Stimulated activated naive CD8-positive, alpha-beta T cell treated with anti-CD3 and anti-CD28 coated beads, Interleukin-15, Interleukin-2, amounts not matched to agents 100 ng/mL and 50 ng/mL, for 24 hours (primary cell): ENCODE results near the gene ENTPD1.
"Not testable (repeated sequence)": the region's sequence is repeated elsewhere in the genome, so short reads cannot be mapped to it uniquely, and the experiment has no call there.

Source experiments
- H3K27ac Mint-ChIP-seq: one replicate; pipeline ENCODE4 v1.8.0; 2021; ENCODE audit warnings: mild to moderate bottlenecking, mixed read lengths
- H3K27me3 Mint-ChIP-seq: one replicate; pipeline ENCODE4 v1.8.0; 2021; ENCODE audit warnings: mixed read lengths
- H3K36me3 Mint-ChIP-seq: one replicate; pipeline ENCODE4 v1.8.0; 2021; ENCODE audit warnings: low read depth, mixed read lengths
- H3K4me1 Mint-ChIP-seq: one replicate; pipeline ENCODE4 v1.8.0; 2021; ENCODE audit warnings: low read depth, mixed read lengths
- H3K4me3 Mint-ChIP-seq: one replicate; pipeline ENCODE4 v1.8.0; 2021; ENCODE audit warnings: mild to moderate bottlenecking, mixed read lengths
- H3K9me3 Mint-ChIP-seq: one replicate; pipeline ENCODE4 v1.8.0; 2021; ENCODE audit warnings: mixed read lengths

ENTPD1 gene

GRCh38 chr10:95874783-95875182, 118.8 kb downstream of the ENTPD1 start:
- not testable (repeated sequence) for H3K4me3 Mint-ChIP-seq, H3K9me3 Mint-ChIP-seq, H3K27me3 Mint-ChIP-seq, H3K27ac Mint-ChIP-seq, H3K4me1 Mint-ChIP-seq
- H3K36me3 Mint-ChIP-seq: peaks cover 40% of the 10 kb centered on the region

- Mint-ChIP-seq H3K27me3 (no peaks in the 10 kb centered on the region), H3K4me1 (no peaks in the 10 kb centered on the region), H3K36me3 (peaks cover 44% of the 10 kb centered on the region), H3K27ac (no peak overlapping the region), H3K9me3 (peaks cover 3% of the 10 kb centered on the region), H3K4me3 (no peak overlapping the region)
These were observed 120.8 kb downstream of the ENTPD1 start for GRCh38 chr10:95876756-95877155.

GRCh38 chr10:95877881-95878280, 121.9 kb downstream of the ENTPD1 start:
- Mint-ChIP-seq H3K27me3 (no peaks in the 10 kb centered on the region), H3K36me3 (peaks cover 45% of the 10 kb centered on the region), H3K4me3 (no peak overlapping the region), H3K4me1 (no peaks in the 10 kb centered on the region), H3K27ac (no peak overlapping the region), H3K9me3 (peaks cover 3% of the 10 kb centered on the region)

GRCh38 chr10:95880704-95881103, 124.7 kb downstream of the ENTPD1 start:
- peaks cover 3% of the 10 kb centered on the region for H3K9me3 Mint-ChIP-seq
- no peaks in the 10 kb centered on the region for H3K27me3 Mint-ChIP-seq
- H3K4me1 Mint-ChIP-seq: no peaks in the 10 kb centered on the region
- peaks cover 19% of the 10 kb centered on the region for H3K36me3 Mint-ChIP-seq
- no peak overlapping the region for H3K27ac Mint-ChIP-seq
- H3K4me3 Mint-ChIP-seq: no peak overlapping the region

- Mint-ChIP-seq H3K9me3 (peaks cover 1% of the 10 kb centered on the region), H3K27me3 (no peaks in the 10 kb centered on the region), H3K36me3 (peaks cover 18% of the 10 kb centered on the region), H3K27ac (no peak overlapping the region), H3K4me3 (no peak overlapping the region), H3K4me1 (no peaks in the 10 kb centered on the region)
These were observed 125.4 kb downstream of the ENTPD1 start for GRCh38 chr10:95881316-95881715.

- H3K4me1 Mint-ChIP-seq: peaks cover 5% of the 10 kb centered on the region
- no peaks in the 10 kb centered on the region for H3K9me3 Mint-ChIP-seq
- peaks cover 66% of the 10 kb centered on the region for H3K36me3 Mint-ChIP-seq
- no peak overlapping the region for H3K27ac Mint-ChIP-seq
- no peak overlapping the region for H3K4me3 Mint-ChIP-seq
- H3K27me3 Mint-ChIP-seq: no peaks in the 10 kb centered on the region
These were observed 133.9 kb downstream of the ENTPD1 start for GRCh38 chr10:95889830-95890229.

GRCh38 chr10:95896071-95896850, 140.3 kb downstream of the ENTPD1 start:
- Mint-ChIP-seq H3K9me3 (no peaks in the 10 kb centered on the region), H3K4me1 (peaks cover 5% of the 10 kb centered on the region), H3K4me3 (no peak overlapping the region), H3K27me3 (no peaks in the 10 kb centered on the region), H3K36me3 (peaks cover 76% of the 10 kb centered on the region), H3K27ac (no peak overlapping the region)

- H3K27me3 Mint-ChIP-seq, H3K36me3 Mint-ChIP-seq, H3K27ac Mint-ChIP-seq, H3K9me3 Mint-ChIP-seq, H3K4me3 Mint-ChIP-seq: not testable (repeated sequence)
- peaks cover 18% of the 10 kb centered on the region for H3K4me1 Mint-ChIP-seq
These were observed 150.1 kb downstream of the ENTPD1 start for GRCh38 chr10:95905897-95906580.

- peaks cover 7% of the 10 kb centered on the region for H3K36me3 Mint-ChIP-seq
- H3K9me3 Mint-ChIP-seq: no peaks in the 10 kb centered on the region
- peaks cover 18% of the 10 kb centered on the region for H3K4me1 Mint-ChIP-seq
- peak overlapping the region; percentile 91 for H3K4me3 Mint-ChIP-seq
- H3K27ac Mint-ChIP-seq: peak overlapping the region; percentile 72
- no peaks in the 10 kb centered on the region for H3K27me3 Mint-ChIP-seq
These were observed 150.9 kb downstream of the ENTPD1 start for GRCh38 chr10:95906677-95907455.

- Mint-ChIP-seq H3K36me3 (peaks cover 7% of the 10 kb centered on the region), H3K4me1 (peaks cover 18% of the 10 kb centered on the region), H3K9me3 (no peaks in the 10 kb centered on the region), H3K27me3 (no peaks in the 10 kb centered on the region), H3K27ac (peak within 1 kb of the TSS; percentile 94), H3K4me3 (peak within 1 kb of the TSS; percentile 91)
These were observed 151.7 kb downstream of the ENTPD1 start, which contains the start of gene CC2D2B for GRCh38 chr10:95907456-95908253. Gene CC2D2B (plus strand): TSS chr10:95907975. CDS start chr10:95911324, 3,349 bp downstream.

GRCh38 chr10:95908450-95908849, 152.5 kb downstream of the ENTPD1 start:
- Mint-ChIP-seq H3K9me3 (no peaks in the 10 kb centered on the region), H3K4me3 (peak overlapping the region; percentile 91), H3K27me3 (no peaks in the 10 kb centered on the region), H3K27ac (peak overlapping the region; percentile 94), H3K4me1 (peaks cover 18% of the 10 kb centered on the region), H3K36me3 (peaks cover 7% of the 10 kb centered on the region)

GRCh38 chr10:95909561-95909960, 153.6 kb downstream of the ENTPD1 start:
- Mint-ChIP-seq H3K36me3 (peaks cover 7% of the 10 kb centered on the region), H3K27me3 (no peaks in the 10 kb centered on the region), H3K4me3 (no peak overlapping the region), H3K9me3 (no peaks in the 10 kb centered on the region), H3K4me1 (peaks cover 18% of the 10 kb centered on the region), H3K27ac (no peak overlapping the region)

- H3K27ac Mint-ChIP-seq, H3K4me1 Mint-ChIP-seq, H3K9me3 Mint-ChIP-seq, H3K4me3 Mint-ChIP-seq, H3K36me3 Mint-ChIP-seq: not testable (repeated sequence)
- peaks cover 17% of the 10 kb centered on the region for H3K27me3 Mint-ChIP-seq
These were observed 160.1 kb downstream of the ENTPD1 start for GRCh38 chr10:95916039-95916438.
